ENCODE data around the gene ZCCHC13.
"Not testable (repeated sequence)": the region's sequence is repeated elsewhere in the genome, so short reads cannot be mapped to it uniquely, and the experiment has no call there.

Gene ZCCHC13

GRCh38 chrX:74304016-74304415 lies at the start of gene ZCCHC13:
Gene ZCCHC13, plus strand, starts transcription at chrX:74304180. Its CDS starts 87 bp downstream, at chrX:74304267.
- DNase-seq (ENCODE audit: low read depth in 1 of 2, low spot score in 1 of 2) = no peak

DNA sequence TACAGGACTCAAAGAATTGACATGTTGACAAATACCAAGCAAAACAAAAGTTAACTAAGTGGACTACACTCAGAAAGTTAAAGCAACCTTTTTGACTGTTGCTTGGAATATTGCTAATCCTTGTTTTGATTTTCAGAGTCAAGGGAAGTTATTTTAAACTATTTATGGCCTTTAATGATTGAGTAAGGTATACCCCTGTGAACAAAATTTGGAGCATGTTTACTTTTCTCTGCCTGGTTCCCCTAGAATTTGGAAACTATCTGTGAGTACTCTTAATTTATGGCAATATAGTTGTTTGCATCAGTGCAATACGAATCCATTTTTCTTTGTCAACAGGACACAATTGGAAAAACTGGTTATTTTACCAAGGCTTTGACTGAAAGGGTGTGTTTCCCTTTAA lies 45.9 kb upstream of the ZCCHC13 start:
- DNase-seq (ENCODE audit: low read depth in 1 of 2, low spot score in 1 of 2) = not testable (repeated sequence)

DNA sequence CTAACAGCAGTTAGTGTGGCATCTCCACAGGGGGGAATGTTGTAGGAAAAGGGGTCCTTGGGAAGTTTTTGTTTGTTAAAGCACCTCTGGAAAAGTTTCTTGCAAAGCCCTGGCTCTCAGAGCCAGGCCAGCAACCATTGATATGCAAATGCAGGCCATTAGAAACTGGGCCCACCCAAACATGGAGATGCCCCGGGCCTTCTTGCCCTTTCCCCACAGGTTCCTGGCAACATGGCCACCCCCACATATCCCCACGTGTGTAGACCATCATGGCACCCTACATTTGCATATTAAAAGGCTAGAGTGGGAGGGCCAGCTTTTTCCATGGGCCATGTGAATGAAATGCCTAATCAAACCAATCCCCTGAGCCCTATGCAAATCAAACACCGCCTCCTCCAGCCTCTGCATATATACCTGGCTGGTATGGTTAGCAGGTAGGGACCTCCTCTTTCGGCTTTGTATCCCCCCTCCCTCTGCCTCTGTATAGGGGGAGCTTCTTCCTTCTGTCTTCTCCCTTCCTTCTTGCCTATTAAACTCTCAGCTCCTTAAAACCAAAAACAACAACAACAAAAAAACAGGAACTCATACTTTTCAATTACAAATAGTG lies 44.0 kb upstream of the ZCCHC13 start:
- no peak for DNase-seq (ENCODE audit: low read depth in 1 of 2, low spot score in 1 of 2)

- DNase-seq (ENCODE audit: low read depth in 1 of 2, low spot score in 1 of 2) = no peak
Measured at GRCh38 chrX:74262452-74263209, 41.3 kb upstream of the ZCCHC13 start.

GRCh38 chrX:74270393-74270792 lies 33.6 kb upstream of the ZCCHC13 start:
- DNase-seq (ENCODE audit: low read depth in 1 of 2, low spot score in 1 of 2) = no peak

DNA sequence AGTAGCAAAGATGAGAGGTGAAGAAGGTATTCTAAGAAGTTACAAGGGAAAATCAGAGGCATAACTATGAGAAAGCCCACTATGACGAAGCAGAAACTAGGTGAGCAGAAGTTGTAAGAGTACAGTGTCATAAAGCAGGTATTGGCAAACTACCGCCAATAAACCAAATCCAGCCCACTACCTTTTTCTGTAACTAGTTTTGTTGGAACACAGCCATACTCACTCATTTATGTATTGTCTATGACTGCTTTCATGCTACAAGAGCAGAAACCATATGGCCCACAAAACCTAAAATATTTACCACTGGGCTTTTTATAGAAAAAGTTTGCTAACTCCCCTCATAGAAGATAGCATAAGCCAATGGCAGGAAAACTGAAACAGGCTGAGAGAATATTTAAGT lies 31.8 kb upstream of the ZCCHC13 start:
- DNase-seq (ENCODE audit: low read depth in 1 of 2, low spot score in 1 of 2) = no peak

DNA sequence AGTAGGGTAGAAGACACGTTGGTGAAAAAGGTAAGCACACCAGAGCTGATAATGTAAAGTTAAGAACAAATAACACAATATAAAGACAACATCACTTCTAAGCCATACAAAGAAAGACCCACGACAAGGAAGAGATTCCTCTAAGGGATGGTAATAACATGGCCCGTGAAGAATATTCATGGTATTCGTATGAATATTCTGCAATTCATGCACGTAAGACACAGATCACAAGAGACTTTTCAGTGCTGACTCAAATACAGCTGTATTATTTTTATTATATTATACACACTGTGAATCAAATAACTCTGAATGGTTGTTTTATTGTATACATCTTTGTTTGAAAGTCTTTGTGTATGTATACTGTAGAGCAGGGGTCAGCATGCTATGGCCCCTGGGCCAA lies 29.5 kb upstream of the ZCCHC13 start:
- no peak for DNase-seq (ENCODE audit: low read depth in 1 of 2, low spot score in 1 of 2)

DNA sequence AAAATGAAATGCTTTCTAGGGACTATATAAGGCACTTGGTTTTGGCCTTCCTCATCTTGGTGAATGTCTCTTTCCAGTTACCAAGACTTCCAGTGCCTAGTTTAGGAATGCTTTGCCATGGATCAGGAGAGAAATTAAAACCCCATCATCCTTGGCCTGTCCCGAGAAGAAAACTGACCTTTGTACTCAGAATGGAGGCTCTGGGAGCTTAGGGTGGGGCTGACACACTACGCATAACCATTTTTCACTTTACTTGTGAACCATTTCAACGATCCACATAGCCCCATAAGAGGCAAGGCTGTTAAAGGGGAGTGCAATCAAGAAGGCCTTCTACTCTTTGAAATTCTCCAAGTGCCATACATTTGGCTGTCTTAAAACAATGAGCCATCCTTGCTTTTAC lies 26.7 kb upstream of the ZCCHC13 start:
- no peak for DNase-seq (ENCODE audit: low read depth in 1 of 2, low spot score in 1 of 2)

GRCh38 chrX:74277846-74278245 lies 26.1 kb upstream of the ZCCHC13 start:
- DNase-seq (ENCODE audit: low read depth in 1 of 2, low spot score in 1 of 2) = no peak

- DNase-seq (ENCODE audit: low read depth in 1 of 2, low spot score in 1 of 2) = no peak
Measured at GRCh38 chrX:74280759-74281158, 23.2 kb upstream of the ZCCHC13 start.

- no peak for DNase-seq (ENCODE audit: low read depth in 1 of 2, low spot score in 1 of 2)
Measured at GRCh38 chrX:74284391-74284952, 19.5 kb upstream of the ZCCHC13 start.

DNA sequence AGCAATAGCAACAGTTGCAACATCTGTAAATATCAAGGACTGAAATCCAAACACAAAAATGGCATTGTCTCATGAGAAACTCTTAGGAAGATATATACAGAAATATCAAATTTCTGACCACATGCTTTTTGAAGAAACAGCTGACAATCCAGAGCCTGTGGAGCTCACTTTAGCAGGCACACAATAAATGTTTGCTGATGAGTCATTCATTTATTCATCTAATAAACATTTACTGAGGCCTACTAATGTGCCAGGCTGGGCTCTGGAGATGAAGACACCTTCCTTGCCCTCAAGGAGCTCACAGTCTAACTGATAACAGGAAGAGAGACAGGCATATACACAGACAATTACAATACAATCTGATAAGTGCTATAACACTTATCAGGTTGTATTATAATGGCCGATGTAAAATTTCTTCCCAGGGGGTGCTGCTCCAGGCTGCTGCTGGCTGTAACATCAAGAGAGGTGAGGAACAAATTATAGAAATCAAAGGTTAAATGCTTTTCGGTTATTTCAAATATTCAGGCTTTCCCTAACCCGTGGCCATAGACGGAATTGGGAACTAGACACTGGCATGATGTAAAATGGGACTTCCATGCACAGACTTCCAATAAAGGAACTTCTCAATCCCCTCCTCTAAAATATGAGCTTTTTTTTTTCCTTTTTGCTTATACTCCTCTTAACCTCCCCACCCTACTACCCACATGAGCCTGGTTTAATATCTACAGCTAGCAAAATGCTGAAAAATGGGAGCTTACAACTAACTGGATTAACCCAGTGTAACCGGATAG lies 16.8 kb upstream of the ZCCHC13 start:
- no peak for DNase-seq (ENCODE audit: low read depth in 1 of 2, low spot score in 1 of 2)

- DNase-seq (ENCODE audit: low read depth in 1 of 2, low spot score in 1 of 2) = no peak
Measured at GRCh38 chrX:74291577-74291963, 12.4 kb upstream of the ZCCHC13 start.

GRCh38 chrX:74291964-74292807 lies 11.8 kb upstream of the ZCCHC13 start:
- DNase-seq (ENCODE audit: low read depth in 1 of 2, low spot score in 1 of 2) = peak; percentile 54 to 67

DNA sequence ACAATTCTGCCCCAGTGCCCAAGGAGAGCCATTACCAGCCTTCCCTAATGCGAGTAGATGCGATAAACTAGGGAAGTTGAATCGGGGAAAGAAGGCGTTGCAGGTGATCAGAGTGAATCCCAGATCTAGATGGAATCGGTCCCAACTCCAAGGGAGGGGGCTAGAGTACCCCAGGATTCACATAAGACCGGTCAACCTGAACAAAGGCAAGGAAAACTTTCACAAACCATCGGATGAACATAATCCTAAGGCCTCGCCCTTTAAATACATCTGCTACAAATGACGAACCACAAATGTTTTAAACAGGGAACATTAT lies 11.2 kb upstream of the ZCCHC13 start:
- no peak for DNase-seq (ENCODE audit: low read depth in 1 of 2, low spot score in 1 of 2)

GRCh38 chrX:74293343-74293946 lies 10.5 kb upstream of the ZCCHC13 start:
- DNase-seq (ENCODE audit: low read depth in 1 of 2, low spot score in 1 of 2) = peak; percentile 28 to 47

DNA sequence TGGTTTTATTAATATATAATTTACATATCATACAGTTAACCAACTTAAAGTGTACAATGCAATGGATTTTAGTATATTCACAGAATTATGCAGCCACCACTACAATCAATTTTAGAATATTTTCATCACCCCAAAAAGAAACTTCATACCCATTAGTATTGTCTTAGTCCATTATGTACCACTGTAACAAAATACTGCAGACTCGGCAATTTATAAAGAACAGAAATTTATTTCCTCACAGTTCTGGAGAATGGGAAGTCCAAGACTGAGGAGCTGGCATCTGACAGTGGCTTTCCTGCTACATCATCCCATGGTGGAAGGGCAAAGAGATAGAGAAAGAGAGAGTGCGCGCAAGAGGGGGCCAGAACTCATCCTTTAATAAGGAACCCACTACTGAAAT lies 8.9 kb upstream of the ZCCHC13 start:
- no peak for DNase-seq (ENCODE audit: low read depth in 1 of 2, low spot score in 1 of 2)

DNA sequence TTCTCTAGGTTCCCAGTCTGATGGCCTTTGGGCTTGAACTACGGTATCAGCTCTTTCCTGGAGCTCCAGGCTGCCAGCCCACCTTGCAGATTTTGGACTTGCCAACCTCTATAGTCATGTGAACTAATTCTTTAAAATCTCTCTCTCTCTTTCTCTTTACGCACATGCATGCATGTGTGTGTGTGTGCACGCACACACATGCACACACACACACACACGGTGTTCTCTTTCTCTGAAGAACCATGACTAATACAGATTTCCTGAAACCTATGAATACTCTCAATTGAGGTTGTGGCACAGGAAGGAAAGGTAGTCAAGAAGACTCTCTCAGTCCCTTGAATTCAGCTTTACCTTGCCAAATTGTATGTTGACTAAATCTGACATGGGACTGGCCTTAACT lies 6.2 kb upstream of the ZCCHC13 start:
- DNase-seq (ENCODE audit: low read depth in 1 of 2, low spot score in 1 of 2) = no peak

GRCh38 chrX:74300869-74301268 lies 3.1 kb upstream of the ZCCHC13 start:
- DNase-seq (ENCODE audit: low read depth in 1 of 2, low spot score in 1 of 2) = no peak

GRCh38 chrX:74318672-74319071 lies 14.7 kb downstream of the ZCCHC13 start:
- DNase-seq (ENCODE audit: low read depth in 1 of 2, low spot score in 1 of 2) = no peak

DNA sequence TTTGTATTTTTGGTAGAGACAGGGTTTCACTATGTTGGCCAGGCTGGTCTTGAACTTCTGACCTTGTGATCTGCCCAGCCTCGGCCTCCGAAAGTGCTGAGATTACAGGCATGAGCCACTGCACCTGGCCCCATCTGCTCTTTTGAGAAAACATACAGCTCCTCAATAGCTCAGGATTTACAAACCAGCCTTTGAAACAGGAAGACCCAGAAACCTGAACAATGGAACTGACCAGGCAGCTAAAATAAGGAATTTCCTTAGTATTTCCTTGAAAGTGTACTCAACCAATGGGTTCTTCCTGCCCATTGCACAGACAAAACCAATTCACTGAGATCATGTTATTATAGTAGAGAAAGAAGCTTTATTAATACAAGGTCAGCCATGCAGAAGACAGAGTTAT lies 15.3 kb downstream of the ZCCHC13 start:
- DNase-seq (ENCODE audit: low read depth in 1 of 2, low spot score in 1 of 2) = not testable (repeated sequence)
